Epithelial cell of esophagus (primary cell): ENCODE results near the gene SLC51A.
"Not testable (repeated sequence)": the region's sequence is repeated elsewhere in the genome, so short reads cannot be mapped to it uniquely, and the experiment has no call there.

Source experiments
- DNase-seq: peaks from one replicate; pipeline ENCODE4 v3.0.0; 2010; ENCODE audit warnings: low read depth
- H3K4me3 ChIP-seq: 2 replicates; pipeline ENCODE4 v1.5.1; 2011; ENCODE audit warnings: mild to moderate bottlenecking, low read length, control low read depth
- CTCF ChIP-seq: IDR thresholded peaks from 2 replicates; pipeline ENCODE4 v1.5.1; 2011; ENCODE audit warnings: low read depth, mild to moderate bottlenecking, low read length, control low read depth, inconsistent platforms; ENCODE audit not compliant: insufficient read depth; ENCODE audit errors: missing control alignments

Gene SLC51A

GRCh38 chr3:196216089-196216564 is at the start of gene SLC51A:
Gene SLC51A, plus strand, starts transcription at chr3:196216534. Its CDS starts 179 bp downstream, at chr3:196216713.
- no peak for DNase-seq
- H3K4me3 ChIP-seq, result no peak within 1 kb of the TSS
- no peak for TF ChIP-seq CTCF

- no peak overlapping the region for H3K4me3 ChIP-seq
- no peak for DNase-seq
- no peak for TF ChIP-seq CTCF
Measured at GRCh38 chr3:196166741-196167140, 49.6 kb upstream of the SLC51A start.

- no peak for TF ChIP-seq CTCF
- DNase-seq, result no peak
Measured at GRCh38 chr3:196168808-196169391, 47.4 kb upstream of the SLC51A start.

GRCh38 chr3:196169836-196170240 is 46.5 kb upstream of the SLC51A start:
- no peak overlapping the region for H3K4me3 ChIP-seq
- no peak for TF ChIP-seq CTCF
- DNase-seq, result no peak

More at GRCh38 chr3:196168808-196169391, 47.4 kb upstream of the SLC51A start:
- no peak overlapping the region for H3K4me3 ChIP-seq

- not testable (repeated sequence) for H3K4me3 ChIP-seq, DNase-seq
Measured at GRCh38 chr3:196170296-196170695, 46.0 kb upstream of the SLC51A start.

GRCh38 chr3:196174652-196175051 is 41.7 kb upstream of the SLC51A start:
- TF ChIP-seq CTCF, result no peak
- DNase-seq, result no peak

GRCh38 chr3:196175116-196175625 is 41.2 kb upstream of the SLC51A start:
- H3K4me3 ChIP-seq, result no peak overlapping the region
- DNase-seq, result no peak
- TF ChIP-seq CTCF, result no peak

More at GRCh38 chr3:196174652-196175051, 41.7 kb upstream of the SLC51A start:
- no peak overlapping the region for H3K4me3 ChIP-seq
